G401 (cell line): ENCODE results near the gene WIPF3. TPM values are rescaled to one million over a fixed set of nuclear protein-coding genes. Genes with fewer than 3 reads are reported as not detected.

Experiments used
- DNase-seq: peaks from one replicate; pipeline ENCODE4 v3.0.0-alpha.2; 2015; ENCODE audit warnings: low spot score
- in situ Hi-C: cut with HindIII; loops from 2 replicates; pipeline ENCODE4 v1.10.0; 2016; ENCODE audit warnings: low sequenced_read_pairs, mixed read lengths
- total RNA-seq: library from RNA; depleted of rRNA; stranded (reverse); fragments of >200 nt; shearing (Covaris generic); gene quantifications from 2 replicates; pipeline ENCODE4 v1.2.3, GENCODE V29; 2014; rRNA removed

WIPF3 gene
- total RNA-seq, 1 experiment from 2014 or later: not detected

DNA sequence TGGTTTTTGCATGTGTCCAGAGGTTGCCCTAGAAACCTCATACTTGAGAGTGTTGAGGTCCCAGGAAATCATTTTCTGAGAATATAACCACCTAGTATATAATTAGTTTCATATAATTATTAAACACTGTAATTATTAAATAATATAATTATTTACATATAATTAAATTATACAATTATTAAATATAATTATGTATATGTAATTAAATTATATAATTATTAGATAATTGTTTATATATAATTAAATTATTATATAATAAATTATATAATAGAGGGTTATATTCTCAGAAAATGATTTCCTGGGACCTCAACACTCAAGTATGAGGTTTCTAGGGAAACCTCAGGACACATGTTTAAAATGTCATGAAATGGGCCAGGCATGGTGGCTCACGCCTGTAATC is 155.7 kb downstream of the WIPF3 start:
- in situ Hi-C loops: no loop called here
- no peak for DNase-seq

DNA sequence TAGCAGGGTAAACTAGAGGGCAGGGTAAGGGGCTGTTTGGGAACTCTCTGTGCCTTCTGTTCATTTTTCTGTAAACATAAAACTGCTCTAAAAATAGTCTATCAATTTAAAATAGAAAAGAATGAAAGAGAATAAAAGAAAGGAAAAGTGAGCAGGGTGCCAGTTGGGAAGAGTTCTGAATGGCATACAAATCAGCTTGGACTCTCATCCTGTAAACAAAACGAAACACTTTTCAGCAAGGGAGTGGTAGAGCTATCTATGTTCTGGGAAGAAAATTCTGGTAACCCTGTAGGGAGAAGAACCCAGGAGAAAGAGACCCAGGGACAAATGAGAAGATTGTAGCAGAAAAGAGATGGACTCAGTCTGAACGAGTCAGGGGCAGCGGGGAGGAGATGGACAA is 158.7 kb downstream of the WIPF3 start:
- DNase-seq: no peak
- in situ Hi-C loops: no loop called here

Other genes with a start within 250 kb of the WIPF3 start
- not detected in 2 replicates for gene PRR15, start 242.7 kb upstream of the WIPF3 start, total RNA-seq
- 77.4 and 101 TPM in 2 replicates for gene SCRN1, start 183.3 kb downstream of the WIPF3 start, total RNA-seq
- gene FKBP14, start 220.2 kb downstream of the WIPF3 start, total RNA-seq: 5.9 and 13.1 TPM in 2 replicates
- gene PLEKHA8, start 221.9 kb downstream of the WIPF3 start, total RNA-seq: 13.7 and 21.5 TPM in 2 replicates